K562 (cell line): ENCODE measurements around the gene ISLR2. TPM values are rescaled to one million over a fixed set of nuclear protein-coding genes. Genes with fewer than 3 reads are reported as not detected.

Source experiments
- CTBP1 ChIP-seq: fragments of 450-650 bp; IDR thresholded peaks from 2 replicates; pipeline ENCODE4 v1.6.1; 2016; ENCODE audit warnings: borderline replicate concordance
- IRF2 ChIP-seq: sonication (generic); formaldehyde crosslinking; IDR thresholded peaks from 2 replicates; pipeline ENCODE4 v1.8.1; 2022; ENCODE audit warnings: mild to moderate bottlenecking, missing genetic modification reagents
- PTTG1 ChIP-seq: fragments of 450-650 bp; IDR thresholded peaks from 2 replicates; pipeline ENCODE4 v1.6.1; 2016; ENCODE audit warnings: low read depth, mild to moderate bottlenecking, missing genetic modification characterization, missing compliant biosample characterization
- ZNF316 ChIP-seq: fragments of 450-650 bp; IDR thresholded peaks from 2 replicates; pipeline ENCODE4 v1.6.1; 2016
- polyA plus RNA-seq, 8 experiments: library from polyadenylated mRNA; depleted of rRNA in 4 of 8; stranded (reverse) in 5 of 8; unstranded in 3 of 8; fragments of >200 nt; fragmentation: Nextera tagmentation in 2 of 8; fragmentation: Illumina TruSeq in 1 of 8; extraction: Ambion mirVana in 2 of 8; extraction: Trizol in 1 of 8; gene quantifications; 2 replicates each; pipeline versions ENCODE4 v1.2.1 to v1.2.3, GENCODE V29; 2011 to 2014; ENCODE audit warnings: inconsistent platforms in 1 of 8, missing spikeins in 1 of 8
- total RNA-seq, 7 experiments: library from RNA; depleted of rRNA in 6 of 7; stranded (reverse); fragments of >200 nt in 6 of 7; fragmentation: Illumina TruSeq in 2 of 7; extraction: Trizol in 2 of 7; gene quantifications; 2 replicates each; pipeline versions ENCODE4 v1.2.1 to v1.2.3, GENCODE V29; 2011 to 2021; ENCODE audit warnings: low replicate concordance in 1 of 7
- TF ChIP-seq, protein P1 (sequence below): fragments of 450-650 bp; IDR thresholded peaks from 2 replicates; pipeline ENCODE4 v1.6.1; 2016; ENCODE audit warnings: low read depth

Gene ISLR2
- total and polyA plus RNA-seq, 9 of the 15 experiments (the other 6 are each of a cell fraction or from before 2014, with no cell fraction given): not detected

DNA sequence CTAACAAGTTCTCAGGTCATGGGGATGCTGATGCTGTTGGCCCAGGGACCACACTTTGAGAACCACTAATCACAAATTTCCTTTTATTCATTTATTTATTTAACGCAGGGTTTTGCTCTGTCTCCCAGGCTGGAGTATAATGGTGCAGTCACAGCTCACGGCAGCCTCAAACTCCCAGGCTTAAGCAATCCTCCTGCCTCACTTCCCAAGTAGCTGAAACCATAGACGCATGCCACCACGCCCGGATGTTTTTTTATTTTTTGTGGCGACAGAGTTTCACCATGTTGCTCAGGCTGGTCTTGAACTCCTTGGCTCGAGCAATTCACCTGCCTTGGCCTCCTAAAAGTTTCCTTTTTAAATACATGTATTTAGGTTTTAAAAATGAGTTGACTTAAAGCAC lies 20.7 kb upstream of the ISLR2 start (continued):
- TF ChIP-seq, protein P1, sequence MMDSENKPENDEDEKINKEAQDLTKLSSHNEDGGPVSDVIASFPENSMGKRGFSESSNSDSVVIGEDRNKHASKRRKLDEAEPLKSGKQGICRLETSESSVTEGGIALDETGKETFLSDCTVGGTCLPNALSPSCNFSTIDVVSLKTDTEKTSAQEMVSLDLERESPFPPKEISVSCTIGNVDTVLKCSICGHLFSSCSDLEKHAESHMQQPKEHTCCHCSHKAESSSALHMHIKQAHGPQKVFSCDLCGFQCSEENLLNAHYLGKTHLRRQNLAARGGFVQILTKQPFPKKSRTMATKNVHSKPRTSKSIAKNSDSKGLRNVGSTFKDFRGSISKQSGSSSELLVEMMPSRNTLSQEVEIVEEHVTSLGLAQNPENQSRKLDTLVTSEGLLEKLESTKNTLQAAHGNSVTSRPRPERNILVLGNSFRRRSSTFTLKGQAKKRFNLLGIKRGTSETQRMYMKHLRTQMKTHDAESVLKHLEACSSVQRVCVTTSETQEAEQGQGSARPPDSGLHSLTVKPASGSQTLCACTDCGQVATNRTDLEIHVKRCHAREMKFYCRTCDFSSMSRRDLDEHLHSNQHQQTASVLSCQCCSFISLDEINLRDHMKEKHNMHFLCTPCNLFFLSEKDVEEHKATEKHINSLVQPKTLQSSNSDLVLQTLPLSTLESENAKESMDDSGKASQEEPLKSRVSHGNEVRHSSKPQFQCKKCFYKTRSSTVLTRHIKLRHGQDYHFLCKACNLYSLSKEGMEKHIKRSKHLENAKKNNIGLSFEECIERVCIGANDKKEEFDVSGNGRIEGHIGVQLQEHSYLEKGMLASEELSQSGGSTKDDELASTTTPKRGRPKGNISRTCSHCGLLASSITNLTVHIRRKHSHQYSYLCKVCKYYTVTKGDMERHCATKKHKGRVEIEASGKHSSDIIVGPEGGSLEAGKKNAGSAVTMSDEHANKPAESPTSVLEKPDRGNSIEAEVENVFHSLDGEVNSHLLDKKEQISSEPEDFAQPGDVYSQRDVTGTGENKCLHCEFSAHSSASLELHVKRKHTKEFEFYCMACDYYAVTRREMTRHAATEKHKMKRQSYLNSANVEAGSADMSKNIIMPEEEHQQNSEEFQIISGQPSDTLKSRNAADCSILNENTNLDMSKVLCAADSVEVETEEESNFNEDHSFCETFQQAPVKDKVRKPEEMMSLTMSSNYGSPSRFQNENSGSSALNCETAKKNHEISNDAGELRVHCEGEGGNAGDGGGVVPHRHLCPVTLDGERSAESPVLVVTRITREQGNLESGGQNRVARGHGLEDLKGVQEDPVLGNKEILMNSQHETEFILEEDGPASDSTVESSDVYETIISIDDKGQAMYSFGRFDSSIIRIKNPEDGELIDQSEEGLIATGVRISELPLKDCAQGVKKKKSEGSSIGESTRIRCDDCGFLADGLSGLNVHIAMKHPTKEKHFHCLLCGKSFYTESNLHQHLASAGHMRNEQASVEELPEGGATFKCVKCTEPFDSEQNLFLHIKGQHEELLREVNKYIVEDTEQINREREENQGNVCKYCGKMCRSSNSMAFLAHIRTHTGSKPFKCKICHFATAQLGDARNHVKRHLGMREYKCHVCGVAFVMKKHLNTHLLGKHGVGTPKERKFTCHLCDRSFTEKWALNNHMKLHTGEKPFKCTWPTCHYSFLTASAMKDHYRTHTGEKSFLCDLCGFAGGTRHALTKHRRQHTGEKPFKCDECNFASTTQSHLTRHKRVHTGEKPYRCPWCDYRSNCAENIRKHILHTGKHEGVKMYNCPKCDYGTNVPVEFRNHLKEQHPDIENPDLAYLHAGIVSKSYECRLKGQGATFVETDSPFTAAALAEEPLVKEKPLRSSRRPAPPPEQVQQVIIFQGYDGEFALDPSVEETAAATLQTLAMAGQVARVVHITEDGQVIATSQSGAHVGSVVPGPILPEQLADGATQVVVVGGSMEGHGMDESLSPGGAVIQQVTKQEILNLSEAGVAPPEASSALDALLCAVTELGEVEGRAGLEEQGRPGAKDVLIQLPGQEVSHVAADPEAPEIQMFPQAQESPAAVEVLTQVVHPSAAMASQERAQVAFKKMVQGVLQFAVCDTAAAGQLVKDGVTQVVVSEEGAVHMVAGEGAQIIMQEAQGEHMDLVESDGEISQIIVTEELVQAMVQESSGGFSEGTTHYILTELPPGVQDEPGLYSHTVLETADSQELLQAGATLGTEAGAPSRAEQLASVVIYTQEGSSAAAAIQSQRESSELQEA: no peak
- TF ChIP-seq PTTG1: no peak
- no peak for TF ChIP-seq ZNF316
- TF ChIP-seq CTBP1: no peak
- no peak for TF ChIP-seq IRF2 (CRISPR knock-in tag)
